OCI-LY7 (cell line): ENCODE results near the gene OSBPL7. TPM values are rescaled to one million over a fixed set of nuclear protein-coding genes. Genes with fewer than 3 reads are reported as not detected.

Source experiments
- BruUV-seq: library from RNA; stranded (reverse); fragments of 400-500 nt; replicated peaks from 2 replicates; lab custom pipeline; 2021; lab: Mats Ljungman, UMichigan
- CTCF ChIA-PET: fragments of 300-600 bp; sonication (Branson Sonifier 250); formaldehyde crosslinking; loops from one replicate; lab custom pipeline; 2022; ENCODE audit warnings: antibody characterized with exemption; ENCODE audit not compliant: unreplicated experiment; lab: Charles Lee
- POLR2A ChIA-PET: fragments of 300-600 bp; sonication (Branson Sonifier 250); formaldehyde crosslinking; loops from one replicate; lab custom pipeline; 2022; ENCODE audit warnings: antibody characterized with exemption; lab: Charles Lee
- DNase-seq: peaks from one replicate; pipeline ENCODE4 v3.0.0-alpha.2; 2015; ENCODE audit warnings: low spot score
- H2AFZ ChIP-seq: fragments of 200-600 bp; sonication (generic), shearing (Covaris generic); 2 replicates; pipeline ENCODE4 v1.6.1; 2014; ENCODE audit warnings: mild to moderate bottlenecking, antibody characterized with exemption, low read length, moderate library complexity
- H3K27ac ChIP-seq: fragments of 200-600 bp; sonication (generic); 2 replicates; pipeline ENCODE4 v1.5.1; 2014; ENCODE audit warnings: mixed run types, low read depth, mild to moderate bottlenecking, moderate library complexity, low read length, inconsistent platforms; ENCODE audit not compliant: poor library complexity, severe bottlenecking
- H3K36me3 ChIP-seq: fragments of 200-600 bp; sonication (generic); 2 replicates; pipeline ENCODE4 v1.6.1; 2014; ENCODE audit warnings: mild to moderate bottlenecking, antibody characterized with exemption, low read length, moderate library complexity, mixed read lengths; ENCODE audit not compliant: insufficient read depth
- H3K4me1 ChIP-seq: fragments of 200-600 bp; sonication (generic); 2 replicates; pipeline ENCODE4 v1.5.1; 2014; ENCODE audit warnings: mild to moderate bottlenecking, low read length; ENCODE audit not compliant: insufficient read depth, poor library complexity, severe bottlenecking
- H3K4me2 ChIP-seq: fragments of 200-600 bp; sonication (generic); 2 replicates; pipeline ENCODE4 v1.6.1; 2014; ENCODE audit warnings: mild to moderate bottlenecking, low read length
- H3K4me3 ChIP-seq: fragments of 200-600 bp; sonication (generic); 2 replicates; pipeline ENCODE4 v1.5.1; 2014; ENCODE audit warnings: mild to moderate bottlenecking, low read depth, low read length; ENCODE audit not compliant: poor library complexity, severe bottlenecking
- H3K79me2 ChIP-seq: fragments of 200-600 bp; sonication (generic); 2 replicates; pipeline ENCODE4 v1.6.1; 2016; ENCODE audit warnings: low read depth, mild to moderate bottlenecking, low read length, moderate library complexity, mixed read lengths; ENCODE audit not compliant: insufficient read depth
- H3K9me2 ChIP-seq: fragments of 200-600 bp; sonication (generic); 2 replicates; pipeline ENCODE4 v1.6.1; 2016; ENCODE audit warnings: mild to moderate bottlenecking, low read length, mixed read lengths; ENCODE audit not compliant: insufficient read depth
- H3K9me3 ChIP-seq: fragments of 200-600 bp; sonication (generic); 2 replicates; pipeline ENCODE4 v1.6.1; 2014; ENCODE audit warnings: mild to moderate bottlenecking, mixed run types, low read length, mixed read lengths
- H4K20me1 ChIP-seq: fragments of 200-600 bp; sonication (generic); 2 replicates; pipeline ENCODE4 v1.6.1; 2014; ENCODE audit warnings: mild to moderate bottlenecking, antibody characterized with exemption, low read length, moderate library complexity, mixed read lengths; ENCODE audit not compliant: insufficient read depth
- EZH2phosphoT487 ChIP-seq: fragments of 200-600 bp; sonication (generic); IDR thresholded peaks from 2 replicates; pipeline ENCODE4 v1.6.1; 2018; ENCODE audit warnings: low read depth, borderline replicate concordance, mild to moderate bottlenecking, mixed run types, antibody characterized with exemption, low read length, moderate library complexity, mixed read lengths
- intact Hi-C: fragments of 100-400 bp; cut with micrococcal nuclease; formaldehyde crosslinking; loops from one replicate; pipeline ENCODE4 v1.10.0; 2022; ENCODE audit not compliant: unreplicated experiment
- total RNA-seq, 2 experiments: library from RNA; depleted of rRNA in 1 of 2; stranded (reverse); fragments of >200 nt in 1 of 2; shearing (Covaris generic) in 1 of 2; gene quantifications; 2 replicates each; pipeline ENCODE4 v1.2.3, GENCODE V29; 2014 to 2022
- TF ChIP-seq, protein P1 (sequence below): fragments of 200-600 bp; sonication (generic); conservative IDR thresholded peaks from 2 replicates; pipeline ENCODE4 v1.5.1; 2014; ENCODE audit warnings: mild to moderate bottlenecking, antibody characterized with exemption, low read length, moderate library complexity, mixed read lengths

OSBPL7 gene
- total RNA-seq, 2 experiments from 2014 or later, result 24.4 to 35.7 TPM

DNA sequence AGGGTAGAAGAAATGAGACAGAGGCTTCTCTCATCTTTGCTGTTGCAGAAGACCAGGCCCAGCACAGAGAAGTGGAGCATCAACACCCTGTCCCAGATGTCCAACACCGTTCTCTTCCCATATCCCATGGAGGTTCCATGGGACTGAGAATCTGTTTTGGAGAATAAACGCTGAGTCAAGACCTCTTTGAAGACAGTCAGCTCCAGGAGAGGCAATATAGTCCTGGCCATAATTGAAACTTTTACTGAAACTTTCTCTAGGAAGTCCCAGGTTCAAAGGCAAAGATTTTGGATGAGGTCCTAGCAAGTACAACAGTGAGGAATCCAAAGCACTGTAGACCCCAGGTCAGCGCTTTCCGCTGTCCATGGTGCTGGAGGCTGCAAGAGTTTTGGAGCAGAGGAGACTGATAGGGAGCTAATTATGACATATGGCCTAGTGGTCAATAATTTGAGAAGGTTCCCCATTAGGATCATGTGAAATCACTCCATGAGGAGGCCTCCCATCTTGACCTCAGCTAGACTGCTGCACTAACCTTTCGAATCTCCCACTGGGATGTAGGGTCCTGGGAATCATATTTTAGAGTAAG is 36.0 kb downstream of the OSBPL7 start:
- H3K4me3 ChIP-seq, result no peak overlapping the region
- no peak overlapping the region for H2AFZ ChIP-seq
- POLR2A ChIA-PET, result no interaction called here
- intact Hi-C loops, result loop anchor here (5.0 kb wide), 1 partner anchor 33 kb away; no protein-coding TSS in a partner anchor
- H3K4me2 ChIP-seq, result no peak overlapping the region
- no peak overlapping the region for H3K27ac ChIP-seq
- no peaks in the 10 kb centered on the region for H3K79me2 ChIP-seq
- CTCF ChIA-PET, result interaction anchor here (0.6 kb wide), 1 partner anchor 173 kb away, joined by 3 read pairs; no protein-coding TSS in a partner anchor
- H3K4me1 ChIP-seq, result no peaks in the 10 kb centered on the region
- no peak for TF ChIP-seq EZH2phosphoT487
- TF ChIP-seq, protein P1, sequence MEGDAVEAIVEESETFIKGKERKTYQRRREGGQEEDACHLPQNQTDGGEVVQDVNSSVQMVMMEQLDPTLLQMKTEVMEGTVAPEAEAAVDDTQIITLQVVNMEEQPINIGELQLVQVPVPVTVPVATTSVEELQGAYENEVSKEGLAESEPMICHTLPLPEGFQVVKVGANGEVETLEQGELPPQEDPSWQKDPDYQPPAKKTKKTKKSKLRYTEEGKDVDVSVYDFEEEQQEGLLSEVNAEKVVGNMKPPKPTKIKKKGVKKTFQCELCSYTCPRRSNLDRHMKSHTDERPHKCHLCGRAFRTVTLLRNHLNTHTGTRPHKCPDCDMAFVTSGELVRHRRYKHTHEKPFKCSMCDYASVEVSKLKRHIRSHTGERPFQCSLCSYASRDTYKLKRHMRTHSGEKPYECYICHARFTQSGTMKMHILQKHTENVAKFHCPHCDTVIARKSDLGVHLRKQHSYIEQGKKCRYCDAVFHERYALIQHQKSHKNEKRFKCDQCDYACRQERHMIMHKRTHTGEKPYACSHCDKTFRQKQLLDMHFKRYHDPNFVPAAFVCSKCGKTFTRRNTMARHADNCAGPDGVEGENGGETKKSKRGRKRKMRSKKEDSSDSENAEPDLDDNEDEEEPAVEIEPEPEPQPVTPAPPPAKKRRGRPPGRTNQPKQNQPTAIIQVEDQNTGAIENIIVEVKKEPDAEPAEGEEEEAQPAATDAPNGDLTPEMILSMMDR, result no peak
- no TSS peak for BruUV-seq
- peak; percentile 39 for DNase-seq
- no peaks in the 10 kb centered on the region for H4K20me1 ChIP-seq
- H3K9me3 ChIP-seq, result no peaks in the 10 kb centered on the region
- no peaks in the 10 kb centered on the region for H3K9me2 ChIP-seq
- H3K36me3 ChIP-seq, result no peaks in the 10 kb centered on the region

DNA sequence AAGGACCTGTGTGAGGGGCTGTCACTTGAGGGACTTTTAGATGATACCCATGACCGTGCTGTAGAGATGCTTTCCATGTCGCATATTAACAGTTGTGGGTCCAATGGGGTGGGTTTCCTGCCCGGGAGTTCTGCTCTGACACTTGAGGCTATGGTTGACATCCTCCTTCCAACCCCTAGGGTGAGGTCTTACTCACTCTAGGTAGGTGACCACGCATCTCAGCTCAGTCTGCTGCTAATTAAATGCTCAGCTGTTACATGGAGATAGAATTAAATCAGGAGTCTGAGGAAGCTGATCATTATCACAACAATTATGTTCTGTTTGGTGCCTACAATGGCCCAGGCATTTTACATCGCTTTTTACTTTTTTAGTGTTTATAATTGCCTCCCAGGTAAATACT is 40.2 kb downstream of the OSBPL7 start:
- intact Hi-C loops, result no loop called here
- Histone ChIP-seq H4K20me1 (no peaks in the 10 kb centered on the region), H3K36me3 (no peaks in the 10 kb centered on the region), H3K4me1 (no peaks in the 10 kb centered on the region), H2AFZ (no peak overlapping the region), H3K4me2 (no peak overlapping the region), H3K9me3 (no peaks in the 10 kb centered on the region), H3K4me3 (no peak overlapping the region), H3K27ac (no peak overlapping the region), H3K9me2 (no peaks in the 10 kb centered on the region), H3K79me2 (no peaks in the 10 kb centered on the region)
- no peak for DNase-seq
- POLR2A ChIA-PET, result no interaction called here
- no TSS peak for BruUV-seq
- no peak for TF ChIP-seq EZH2phosphoT487
- TF ChIP-seq, protein P1, result no peak
- CTCF ChIA-PET, result no interaction called here

DNA sequence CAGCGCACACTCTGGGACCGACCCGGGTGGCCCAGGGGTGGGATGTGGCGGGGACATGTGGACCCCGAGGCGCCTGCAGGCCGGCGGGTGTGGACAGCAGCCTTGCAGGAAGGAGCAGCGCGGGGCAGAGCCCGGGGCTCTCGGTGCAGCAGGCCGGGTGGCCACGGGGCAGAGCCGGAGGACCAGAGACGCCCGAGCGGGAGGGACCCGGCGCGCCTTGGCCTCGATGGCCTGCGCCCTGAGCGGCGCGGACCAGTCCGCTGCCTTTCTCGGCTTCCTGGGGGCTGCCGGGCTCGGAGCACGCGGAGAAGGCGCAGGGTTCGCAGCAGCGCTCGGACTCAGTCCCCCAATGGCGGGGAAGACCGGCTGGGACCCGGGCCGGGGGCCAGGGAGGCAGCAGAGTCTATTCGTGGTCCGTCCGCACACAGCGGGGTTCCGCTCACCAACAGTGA is 43.4 kb downstream of the OSBPL7 start:
- H3K4me2 ChIP-seq, result no peak overlapping the region
- intact Hi-C loops, result no loop called here
- POLR2A ChIA-PET, result no interaction called here

More for the DNA sequence above, 43.4 kb downstream of the OSBPL7 start:
- H4K20me1 ChIP-seq, result 0 out of 2 replicates have a peak, but pooled peaks cover 4% of the 10 kb centered on the region
- no peak overlapping the region for H3K4me3 ChIP-seq
- no peaks in the 10 kb centered on the region for H3K9me2 ChIP-seq
- no peak for TF ChIP-seq EZH2phosphoT487
- TF ChIP-seq, protein P1, result no peak
- no peaks in the 10 kb centered on the region for H3K9me3 ChIP-seq
- no peaks in the 10 kb centered on the region for H3K36me3 ChIP-seq
- no peak for DNase-seq
- CTCF ChIA-PET, result no interaction called here
- no TSS peak for BruUV-seq
- H3K4me1 ChIP-seq, result no peaks in the 10 kb centered on the region
- H2AFZ ChIP-seq, result no peak overlapping the region
- H3K79me2 ChIP-seq, result no peaks in the 10 kb centered on the region
- H3K27ac ChIP-seq, result no peak overlapping the region
